Muscle of back (tissue), 11 donors: Measurements from ENCODE around the gene CEP95. TPM values are rescaled to one million over a fixed set of nuclear protein-coding genes. Genes with fewer than 3 reads are reported as not detected.

Experiments
- DNase-seq, 3 donors: peaks; one replicate each; pipeline versions ENCODE4 v3.0.0 to v3.0.0-alpha.2; 2013
- polyA plus RNA-seq, 10 donors: library from polyadenylated mRNA; unstranded; fragments of 120-200 nt; gene quantifications; one replicate each; pipeline ENCODE4 v1.2.1, GENCODE V29; 2013; ENCODE audit not compliant: insufficient read length in 10 of 10

Gene CEP95
- polyA plus RNA-seq, 10 donors, result 30.2 to 91.3 (median 47.6) TPM

GRCh38 chr17:64515419-64515818 is 8.6 kb downstream of the CEP95 start:
- no peak for DNase-seq

- no peak for DNase-seq
Measured at GRCh38 chr17:64515829-64516228, 9.1 kb downstream of the CEP95 start.

- DNase-seq, result no peak
Measured at GRCh38 chr17:64519601-64520000, 12.8 kb downstream of the CEP95 start.

- no peak for DNase-seq
Measured at GRCh38 chr17:64520359-64520758, 13.6 kb downstream of the CEP95 start.

GRCh38 chr17:64527914-64528313 is 21.1 kb downstream of the CEP95 start:
- no peak for DNase-seq

GRCh38 chr17:64529221-64529620 is 22.4 kb downstream of the CEP95 start:
- no peak for DNase-seq

GRCh38 chr17:64531955-64532371 is 25.2 kb downstream of the CEP95 start:
- peak in 1 of 3 donors; percentile 19 for DNase-seq

- DNase-seq, result no peak
Measured at GRCh38 chr17:64532409-64532808, 25.6 kb downstream of the CEP95 start.

GRCh38 chr17:64533784-64534183 is 27.0 kb downstream of the CEP95 start:
- no peak for DNase-seq

GRCh38 chr17:64534187-64534586 is 27.4 kb downstream of the CEP95 start:
- DNase-seq, result no peak

- DNase-seq, result no peak
Measured at GRCh38 chr17:64535357-64535756, 28.6 kb downstream of the CEP95 start.

- no peak for DNase-seq
Measured at GRCh38 chr17:64536913-64537312, 30.1 kb downstream of the CEP95 start.

GRCh38 chr17:64537488-64537887 is 30.7 kb downstream of the CEP95 start:
- no peak for DNase-seq

- DNase-seq, result no peak
Measured at GRCh38 chr17:64538508-64539130, 31.8 kb downstream of the CEP95 start.

GRCh38 chr17:64540118-64540776 is 33.5 kb downstream of the CEP95 start:
- no peak for DNase-seq

- no peak for DNase-seq
Measured at GRCh38 chr17:64544742-64545141, 38.0 kb downstream of the CEP95 start.

GRCh38 chr17:64546716-64547115 is 39.9 kb downstream of the CEP95 start:
- no peak for DNase-seq

- no peak for DNase-seq
Measured at GRCh38 chr17:64547319-64547718, 40.5 kb downstream of the CEP95 start.

- peak in 1 of 3 donors; percentile 43 for DNase-seq
Measured at GRCh38 chr17:64551461-64551860, 44.7 kb downstream of the CEP95 start.

GRCh38 chr17:64554028-64554637 is 47.4 kb downstream of the CEP95 start:
- no peak for DNase-seq

- no peak for DNase-seq
Measured at GRCh38 chr17:64555281-64555680, 48.5 kb downstream of the CEP95 start.

GRCh38 chr17:64564098-64564497 is 57.3 kb downstream of the CEP95 start:
- DNase-seq, result no peak

GRCh38 chr17:64565563-64565962 is 58.8 kb downstream of the CEP95 start:
- peak in 1 of 3 donors; percentile 48 for DNase-seq
